ENCODE data around the gene NANOS2. TPM values are rescaled to one million over a fixed set of nuclear protein-coding genes. Genes with fewer than 3 reads are reported as not detected.

NANOS2 gene
- total and polyA plus RNA-seq, 9 of the 15 experiments (the other 6 are each of a cell fraction or from before 2014, with no cell fraction given): not detected

GRCh38 chr19:45886427-45887199, 28.0 kb downstream of the NANOS2 start (continued):
- TF ChIP-seq RHOXF2B (CRISPR knock-in tag; conservative IDR thresholded peaks at IDR 0.05) (no peak), TFAP4 (CRISPR knock-in tag; IDR thresholded peaks at IDR 0.05; ENCODE audit: borderline replicate concordance) (peak; percentile 58; the same call in 1 of the 2 replicates), IRF1 (CRISPR knock-in tag; IDR thresholded peaks at IDR 0.05; ENCODE audit: borderline replicate concordance) (no peak), ZNF449 (CRISPR knock-in tag; IDR thresholded peaks at IDR 0.05) (no peak), ZNF184 (CRISPR knock-in tag; IDR thresholded peaks at IDR 0.05) (no peak), STAT5A (IDR thresholded peaks at IDR 0.05; ENCODE audit: borderline replicate concordance, low read length) (no peak), ZNF644 (tag; IDR thresholded peaks at IDR 0.05; ENCODE audit: low read depth) (no peak), SPI1 (IDR thresholded peaks at IDR 0.05; ENCODE audit: borderline replicate concordance, low read depth, low read length) (peak; percentile 85), E2F8 (IDR thresholded peaks at IDR 0.05; ENCODE audit: low read depth, partially characterized antibody) (peak; percentile 15), ZNF384 (IDR thresholded peaks at IDR 0.05; ENCODE audit: low read depth, low read length) (peak; percentile 10; the same call in 1 of the 2 replicates), HDAC1 (IDR thresholded peaks at IDR 0.05) (peak in 1 of 2 experiments; percentile 7; a peak in 2 of 4 replicates), BHLHE40 (IDR thresholded peaks at IDR 0.05; ENCODE audit: low read length) (peak; percentile 27; the same call in 1 of the 2 replicates), GABPA (tag; conservative IDR thresholded peaks at IDR 0.05; ENCODE audit: low read depth) (peak; percentile 94), ZBTB5 (IDR thresholded peaks at IDR 0.05) (no peak), PML (IDR thresholded peaks at IDR 0.05; ENCODE audit: low read length) (0 out of 2 replicates have a peak, but pooled peaks have one; percentile 17), ESRRA (IDR thresholded peaks at IDR 0.05; ENCODE audit: borderline replicate concordance, low read depth) (peak; percentile 54), ATF6 (CRISPR knock-in tag; IDR thresholded peaks at IDR 0.05) (no peak)

Measured in K562 (cell line).